NCI-H2029 treated with DMSO at 0.1 percent for 48 hours (cell line): ENCODE measurements around the gene ARID3A.
A peak's percentile ranks its signal among the peaks of the same experiment; 100 is the strongest.
"Not testable (repeated sequence)": the region's sequence is repeated elsewhere in the genome, so short reads cannot be mapped to it uniquely, and the experiment has no call there.

Source experiments
- DNase-seq: peaks from one replicate; lab custom pipeline; 2025; lab: John Stamatoyannopoulos, UW

The ARID3A gene, protein sequence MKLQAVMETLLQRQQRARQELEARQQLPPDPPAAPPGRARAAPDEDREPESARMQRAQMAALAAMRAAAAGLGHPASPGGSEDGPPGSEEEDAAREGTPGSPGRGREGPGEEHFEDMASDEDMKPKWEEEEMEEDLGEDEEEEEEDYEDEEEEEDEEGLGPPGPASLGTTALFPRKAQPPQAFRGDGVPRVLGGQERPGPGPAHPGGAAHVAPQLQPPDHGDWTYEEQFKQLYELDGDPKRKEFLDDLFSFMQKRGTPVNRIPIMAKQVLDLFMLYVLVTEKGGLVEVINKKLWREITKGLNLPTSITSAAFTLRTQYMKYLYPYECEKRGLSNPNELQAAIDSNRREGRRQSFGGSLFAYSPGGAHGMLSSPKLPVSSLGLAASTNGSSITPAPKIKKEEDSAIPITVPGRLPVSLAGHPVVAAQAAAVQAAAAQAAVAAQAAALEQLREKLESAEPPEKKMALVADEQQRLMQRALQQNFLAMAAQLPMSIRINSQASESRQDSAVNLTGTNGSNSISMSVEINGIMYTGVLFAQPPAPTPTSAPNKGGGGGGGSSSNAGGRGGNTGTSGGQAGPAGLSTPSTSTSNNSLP

DNA sequence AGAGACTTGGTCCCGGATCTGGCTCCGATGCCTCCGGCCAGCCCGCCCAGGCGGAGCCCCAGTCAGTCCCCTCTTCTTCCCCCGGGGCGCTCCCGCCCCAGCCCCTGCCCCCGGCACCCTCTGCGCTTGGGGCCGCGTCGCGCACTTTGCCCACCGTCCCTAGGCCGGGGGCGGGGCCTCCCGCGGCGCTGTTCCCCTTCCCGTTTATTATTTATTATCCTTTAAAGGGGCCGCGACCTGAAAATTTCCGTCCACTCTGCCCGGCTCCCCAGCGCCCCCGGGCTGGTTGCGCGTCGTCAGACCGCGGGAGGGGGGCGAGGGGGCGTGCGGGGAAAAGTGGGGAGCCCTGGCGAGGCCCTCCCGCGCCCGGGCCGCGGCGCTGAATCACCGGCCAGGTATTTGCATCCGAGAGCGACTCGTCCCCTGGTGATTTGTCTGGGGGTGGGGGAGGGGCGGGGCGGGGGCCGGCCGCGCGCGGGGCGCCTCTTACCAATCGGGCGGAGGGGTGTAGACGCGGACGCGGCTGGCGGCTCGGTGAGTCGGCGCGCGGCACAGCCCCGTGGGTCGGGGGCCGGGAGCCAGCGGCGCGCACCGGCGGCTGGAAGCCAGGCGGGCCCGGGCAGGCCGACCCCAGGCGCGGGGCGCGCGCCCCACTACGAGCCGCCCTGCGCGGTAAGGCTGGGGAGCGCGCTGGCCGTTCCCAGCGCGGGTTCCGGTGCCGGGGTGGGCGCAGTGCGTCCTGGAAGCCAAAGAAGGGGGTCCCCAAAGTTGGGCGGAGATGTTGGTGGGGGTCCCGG, at the start of gene ARID3A:
Gene ARID3A, plus strand, starts transcription at position 510 of the 797 bp plus-strand sequence. CDS start 3,494 bp downstream, outside the sequence.
- DNase-seq = peak; percentile 64

DNA sequence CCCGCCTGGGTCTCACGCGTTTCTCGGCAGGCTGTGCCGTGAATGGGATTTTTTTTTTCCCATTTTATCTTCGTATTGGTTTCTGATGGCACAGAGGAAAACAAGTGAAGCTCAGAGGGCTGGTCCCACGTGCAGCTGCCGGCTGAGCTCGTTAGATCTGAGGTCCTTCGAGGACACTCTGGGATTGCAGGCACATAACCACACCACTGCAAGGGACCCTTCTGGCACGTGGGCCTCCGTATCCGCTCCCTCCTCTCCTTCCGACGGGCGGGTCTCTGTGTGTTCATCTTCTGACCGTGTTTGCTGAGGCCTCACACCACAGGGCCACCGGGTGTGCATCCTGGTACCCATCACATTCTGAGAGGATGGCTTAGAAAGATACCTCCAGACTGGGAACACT, 49.7 kb upstream of the ARID3A start:
- DNase-seq = no peak

DNA sequence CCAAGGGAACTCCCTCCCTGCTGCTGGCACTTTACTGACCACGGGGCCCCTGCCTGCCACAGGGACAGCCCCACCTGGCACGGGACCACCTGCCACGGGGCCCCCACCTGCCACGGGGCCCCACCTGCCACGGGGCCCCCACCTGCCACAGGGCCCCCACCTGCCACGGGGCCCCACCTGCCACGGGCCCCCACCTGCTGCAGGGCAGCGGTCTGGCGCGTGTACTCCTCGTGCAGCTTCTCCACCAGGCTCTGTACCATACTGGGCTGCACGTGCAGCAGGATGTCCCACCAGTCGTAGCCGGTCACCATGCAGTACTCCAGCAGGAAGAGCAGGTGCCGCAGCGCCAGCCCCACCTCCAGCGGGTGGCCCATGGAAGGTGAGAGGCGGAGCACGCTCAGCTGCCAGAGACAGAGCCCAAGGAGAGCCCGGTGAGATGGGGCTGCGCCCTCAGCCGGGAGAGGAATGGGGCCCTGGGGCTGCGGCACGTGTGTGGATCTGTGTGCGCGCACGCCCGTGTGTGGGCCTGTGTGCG, 49.0 kb upstream of the ARID3A start:
- no peak for DNase-seq

DNA sequence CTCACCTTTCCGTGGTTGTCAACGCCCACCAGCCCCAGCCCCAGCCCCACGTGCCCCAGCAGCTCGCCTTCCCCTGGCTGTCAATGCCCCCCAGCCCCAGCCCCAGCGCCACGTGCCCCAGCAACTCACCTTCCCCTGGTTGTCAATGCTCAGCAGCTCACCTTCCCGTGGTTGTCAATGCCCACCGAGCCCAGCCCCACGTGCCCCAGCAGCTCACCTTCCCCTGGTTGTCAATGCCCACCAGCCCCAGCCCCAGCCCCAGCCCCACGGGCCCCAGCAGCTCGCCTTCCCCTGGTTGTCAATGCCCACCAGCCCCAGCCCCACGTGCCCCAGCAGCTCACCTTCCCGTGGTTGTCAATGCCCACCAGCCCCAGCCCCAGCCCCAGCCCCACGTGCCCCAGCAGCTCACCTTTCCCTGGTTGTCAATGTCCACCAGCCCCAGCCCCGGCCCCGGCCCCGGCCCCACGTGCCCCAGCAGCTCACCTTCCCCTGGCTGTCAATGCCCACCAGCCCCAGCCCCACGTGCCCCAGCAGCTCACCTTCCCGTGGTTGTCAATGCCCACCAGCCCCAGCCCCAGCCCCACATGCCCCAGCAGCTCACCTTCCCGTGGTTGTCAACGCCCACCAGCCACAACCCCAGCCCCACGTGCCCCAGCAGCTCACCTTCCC, 47.7 kb upstream of the ARID3A start:
- not testable (repeated sequence) for DNase-seq

DNA sequence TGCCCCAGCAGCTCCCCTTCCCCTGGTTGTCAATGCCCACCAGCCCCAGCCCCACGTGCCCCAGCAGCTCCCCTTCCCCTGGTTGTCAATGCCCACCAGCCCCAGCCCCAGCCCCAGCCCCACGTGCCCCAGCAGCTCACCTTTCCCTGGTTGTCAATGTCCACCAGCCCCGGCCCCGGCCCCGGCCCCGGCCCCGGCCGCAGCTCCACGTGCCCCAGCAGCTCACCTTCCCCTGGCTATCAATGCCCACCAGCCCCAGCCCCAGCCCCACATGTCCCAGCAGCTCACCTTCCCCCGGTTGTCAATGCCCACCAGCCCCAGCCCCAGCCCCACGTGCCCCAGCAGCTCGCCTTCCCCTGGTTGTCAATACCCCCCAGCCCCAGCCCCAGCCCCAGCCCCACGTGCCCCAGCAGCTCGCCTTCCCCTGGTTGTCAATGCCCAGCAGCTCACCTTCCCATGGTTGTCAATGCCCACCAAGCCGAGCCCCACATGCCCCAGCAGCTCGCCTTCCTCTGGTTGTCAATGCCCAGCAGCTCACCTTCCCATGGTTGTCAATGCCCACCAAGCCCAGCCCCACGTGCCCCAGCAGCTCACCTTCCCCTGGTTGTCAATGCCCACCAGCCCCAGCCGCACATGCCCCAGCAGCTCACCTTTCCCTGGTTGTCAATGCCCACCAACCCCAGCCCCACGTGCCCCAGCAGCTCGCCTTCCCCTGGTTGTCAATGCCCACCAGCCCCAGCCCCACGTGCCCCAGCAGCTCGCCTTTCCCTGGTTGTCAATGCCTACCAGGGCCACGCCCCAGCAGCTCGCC, 46.9 kb upstream of the ARID3A start:
- not testable (repeated sequence) for DNase-seq

DNA sequence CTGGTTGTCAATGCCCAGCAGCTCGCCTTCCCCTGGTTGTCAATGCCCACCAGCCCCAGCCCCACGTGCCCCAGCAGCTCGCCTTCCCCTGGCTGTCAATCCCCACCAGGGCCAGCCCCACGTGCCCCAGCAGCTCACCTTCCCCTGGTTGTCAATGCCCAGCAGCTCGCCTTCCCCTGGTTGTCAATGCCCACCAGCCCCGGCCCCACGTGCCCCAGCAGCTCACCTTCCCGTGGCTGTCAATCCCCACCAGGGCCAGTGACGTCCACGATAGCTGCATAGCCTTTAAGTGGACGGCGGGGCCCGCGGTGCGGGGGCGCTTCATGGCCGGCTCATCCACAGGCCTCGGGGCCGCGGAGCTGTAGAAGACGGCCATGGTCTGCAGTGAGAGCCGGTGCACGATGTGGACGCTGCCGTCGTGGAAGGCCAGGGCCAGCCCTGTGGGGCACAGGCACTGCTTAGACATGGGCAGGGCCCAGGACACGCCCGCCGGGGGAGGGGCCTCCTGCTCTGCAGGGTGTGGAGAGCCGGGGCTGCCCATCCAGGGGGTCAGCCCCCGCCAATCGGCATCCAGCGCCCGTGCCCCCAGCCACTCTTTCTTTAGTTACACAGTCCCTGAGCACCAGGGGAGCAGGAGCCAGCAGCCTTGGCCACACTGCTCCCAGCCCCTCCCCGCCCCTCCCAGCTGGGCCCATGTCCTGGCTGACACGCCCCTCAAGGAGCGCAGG, 46.0 kb upstream of the ARID3A start:
- no peak for DNase-seq

DNA sequence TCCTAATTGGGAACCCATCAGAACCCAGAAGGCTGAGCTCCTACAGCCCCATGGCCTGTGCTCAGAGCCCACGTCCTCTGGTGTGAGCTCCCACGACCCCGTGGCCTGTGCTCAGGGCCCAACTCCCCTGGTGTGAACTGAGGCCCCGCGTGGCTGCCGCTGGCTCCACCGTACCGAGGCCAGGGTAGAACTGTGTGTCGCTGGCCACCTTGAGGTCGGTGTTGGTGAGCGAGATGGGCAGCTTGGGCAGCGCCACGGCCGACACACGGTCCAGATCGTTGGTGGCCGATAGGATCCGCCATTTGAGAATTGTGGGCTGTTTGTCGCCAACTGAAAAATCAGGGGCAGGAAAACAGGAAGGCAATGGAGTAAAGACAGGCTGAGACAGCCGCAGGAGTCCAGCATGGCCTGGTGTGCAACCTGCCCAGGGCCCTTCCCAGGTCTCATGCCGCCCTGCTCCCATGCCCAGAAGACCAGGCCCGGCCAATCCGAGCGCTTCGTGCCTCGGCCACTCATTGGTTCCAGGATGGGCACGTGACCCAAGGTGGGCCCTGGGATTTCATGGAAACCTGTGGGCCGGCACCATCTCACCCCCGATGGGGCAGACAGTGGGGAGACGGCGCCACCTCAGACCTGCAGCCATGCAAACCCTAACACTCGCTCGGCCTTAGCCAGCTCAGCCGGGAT, 44.3 kb upstream of the ARID3A start:
- DNase-seq = no peak

DNA sequence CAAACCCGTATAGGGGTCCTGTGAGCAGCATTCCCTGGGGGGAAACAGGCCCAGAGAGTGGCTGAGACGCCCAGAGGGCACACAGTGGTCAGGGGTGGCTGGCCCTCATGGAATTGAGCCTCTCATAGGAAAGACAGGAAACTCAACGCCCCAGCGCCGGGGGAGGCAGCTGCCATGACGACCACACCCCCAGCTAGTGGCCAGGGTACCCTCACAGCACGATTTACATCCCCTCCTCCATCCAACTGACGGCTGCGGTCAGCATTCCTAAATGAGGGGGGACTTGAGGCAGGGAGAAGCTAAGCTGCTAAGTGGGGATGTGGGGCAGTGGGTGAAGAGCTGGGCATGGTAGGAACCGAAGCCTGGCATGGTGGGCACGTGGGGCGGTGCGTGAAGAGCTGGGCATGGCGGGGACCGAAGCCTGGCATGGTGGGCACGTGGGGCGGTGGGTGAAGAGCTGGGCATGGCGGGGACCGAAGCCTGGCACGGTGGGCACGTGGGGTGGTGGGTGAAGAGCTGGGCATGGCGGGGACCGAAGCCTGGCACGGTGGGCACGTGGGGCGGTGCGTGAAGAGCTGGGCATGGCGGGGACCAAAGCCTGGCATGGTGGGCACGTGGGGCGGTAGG, 42.9 kb upstream of the ARID3A start:
- DNase-seq = no peak

DNA sequence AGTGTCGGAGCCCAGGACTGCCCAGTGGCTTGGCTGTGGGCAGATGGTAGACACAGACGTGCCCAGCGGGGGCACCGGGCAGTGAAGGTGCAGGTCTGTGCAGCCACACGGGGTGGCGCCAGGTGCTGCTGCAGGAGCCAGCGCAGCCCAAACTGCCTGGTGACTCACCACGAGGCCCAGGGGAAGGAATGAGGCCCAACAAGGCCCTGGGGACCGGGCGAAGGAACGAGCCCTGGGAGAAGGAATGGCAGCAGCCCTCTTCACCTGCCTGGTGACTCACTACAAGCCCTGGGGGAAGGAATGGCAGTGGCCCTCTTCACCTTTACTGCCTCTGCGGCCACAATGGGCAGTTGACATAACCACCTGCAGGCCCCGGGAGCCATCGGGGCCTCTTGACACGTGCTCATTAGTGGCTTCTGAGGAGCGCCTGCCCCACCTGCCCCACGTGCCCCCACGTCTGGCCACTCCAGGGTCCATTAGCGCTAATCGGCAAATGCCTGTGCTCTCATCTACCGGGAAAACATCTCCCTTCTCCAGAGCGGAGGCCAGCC, 42.1 kb upstream of the ARID3A start:
- DNase-seq = no peak

DNA sequence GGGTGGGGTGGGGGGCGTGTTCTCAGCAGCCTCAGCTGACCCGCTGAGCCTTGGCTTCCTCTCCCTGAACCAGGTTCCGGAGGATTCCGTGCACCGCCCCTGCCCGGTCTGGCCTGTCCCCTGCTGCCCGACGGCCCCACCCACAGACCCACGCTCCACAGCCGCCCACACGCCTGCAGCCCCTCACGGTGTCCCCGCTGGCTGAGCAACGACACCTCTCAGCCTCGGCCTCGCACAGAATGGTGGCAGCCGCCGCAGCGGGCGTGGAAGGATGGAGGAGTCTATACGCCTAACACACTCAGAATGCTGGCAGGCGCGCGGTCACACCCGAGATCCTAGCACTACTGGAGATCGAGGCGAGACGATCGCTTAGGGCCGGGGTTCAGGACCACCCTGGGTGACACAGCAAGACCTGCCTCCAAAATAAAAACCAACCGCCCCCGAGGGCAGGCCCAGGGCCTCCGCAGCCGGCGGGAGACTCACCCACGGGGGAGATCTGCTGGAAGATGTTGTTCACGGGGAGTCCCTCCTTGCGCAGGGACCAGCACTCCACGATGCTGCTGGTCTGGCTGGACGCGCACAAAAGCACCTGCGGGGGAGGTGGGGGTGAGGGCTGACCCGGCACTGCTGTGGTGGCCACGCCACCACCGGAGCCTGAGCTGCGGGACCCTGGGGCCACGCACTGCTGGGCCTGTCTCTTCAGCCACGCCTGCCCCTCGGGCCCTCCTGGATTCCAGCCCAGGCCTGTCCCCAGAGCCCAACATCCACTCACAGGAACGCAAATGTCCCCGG, 41.2 kb upstream of the ARID3A start:
- no peak for DNase-seq

DNA sequence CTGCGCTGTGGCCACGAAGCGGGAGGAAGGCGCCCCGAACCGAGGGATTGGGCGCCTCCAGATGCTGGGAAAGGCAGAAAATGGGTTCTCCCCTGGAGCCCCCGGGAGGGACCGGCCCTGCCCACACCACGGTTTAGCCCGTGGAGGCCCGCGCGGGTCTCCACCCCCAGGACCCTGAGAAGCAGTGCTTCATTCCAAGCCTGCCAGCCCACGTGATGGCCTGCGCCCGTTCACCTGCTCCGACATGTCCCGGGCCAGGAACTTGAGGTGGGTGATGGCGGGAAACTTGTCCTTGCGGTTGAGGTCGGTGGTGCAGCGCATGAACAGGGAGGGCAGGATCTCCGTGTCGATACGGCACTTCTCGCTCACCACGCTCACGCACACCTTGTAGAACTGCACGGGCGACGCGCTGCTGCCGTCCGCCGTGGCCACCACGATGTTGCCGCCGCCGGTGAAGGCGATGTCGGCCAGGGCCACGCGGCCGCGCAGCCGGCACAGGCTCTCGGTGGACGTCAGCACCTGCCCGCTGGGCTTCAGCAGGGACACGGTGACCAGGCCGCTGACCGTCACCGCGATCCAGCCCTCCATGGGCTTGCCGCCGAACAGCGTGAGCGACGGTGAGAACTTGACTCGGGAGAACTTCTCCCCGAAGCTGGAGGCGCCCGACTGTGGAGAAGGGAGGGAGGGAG, 40.2 kb upstream of the ARID3A start:
- no peak for DNase-seq

DNA sequence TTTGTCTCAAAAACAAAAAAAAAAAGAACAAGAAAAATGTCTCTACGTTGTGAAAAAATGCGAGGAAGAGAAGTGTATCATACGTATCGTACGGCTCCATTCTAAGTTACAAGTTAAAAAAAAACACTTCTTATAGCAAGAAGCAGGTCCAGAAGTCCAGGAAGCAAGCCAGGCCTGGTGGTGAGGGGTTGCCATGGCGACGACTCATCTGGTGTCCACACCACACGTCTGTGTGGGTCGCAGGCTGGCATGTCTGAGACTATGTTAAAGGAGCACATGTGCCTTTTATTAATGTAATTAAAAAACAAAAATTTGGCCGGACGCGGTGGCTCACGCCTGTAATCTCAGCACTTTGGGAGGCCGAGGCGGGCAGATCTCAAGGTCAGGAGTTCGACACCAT, 38.8 kb upstream of the ARID3A start:
- no peak for DNase-seq

DNA sequence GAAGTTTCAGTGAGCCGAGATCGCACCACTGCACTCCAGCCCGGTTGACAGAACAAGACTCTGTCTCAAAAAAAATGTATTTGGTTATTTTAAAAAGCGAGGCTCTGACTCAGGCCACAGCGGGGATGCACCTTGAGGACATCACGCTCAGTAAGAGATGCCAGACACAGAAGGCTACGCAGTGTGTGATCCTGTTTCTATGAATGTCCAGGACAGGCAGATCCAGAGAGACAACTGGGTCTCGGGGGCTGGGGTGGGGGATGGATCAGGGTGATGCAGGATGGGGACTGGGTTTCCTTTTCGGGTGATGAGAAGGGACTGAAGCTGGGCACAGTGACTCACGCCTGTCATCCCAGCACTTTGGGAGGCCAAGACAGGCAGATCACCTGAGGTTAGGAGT, 38.2 kb upstream of the ARID3A start:
- DNase-seq = no peak

DNA sequence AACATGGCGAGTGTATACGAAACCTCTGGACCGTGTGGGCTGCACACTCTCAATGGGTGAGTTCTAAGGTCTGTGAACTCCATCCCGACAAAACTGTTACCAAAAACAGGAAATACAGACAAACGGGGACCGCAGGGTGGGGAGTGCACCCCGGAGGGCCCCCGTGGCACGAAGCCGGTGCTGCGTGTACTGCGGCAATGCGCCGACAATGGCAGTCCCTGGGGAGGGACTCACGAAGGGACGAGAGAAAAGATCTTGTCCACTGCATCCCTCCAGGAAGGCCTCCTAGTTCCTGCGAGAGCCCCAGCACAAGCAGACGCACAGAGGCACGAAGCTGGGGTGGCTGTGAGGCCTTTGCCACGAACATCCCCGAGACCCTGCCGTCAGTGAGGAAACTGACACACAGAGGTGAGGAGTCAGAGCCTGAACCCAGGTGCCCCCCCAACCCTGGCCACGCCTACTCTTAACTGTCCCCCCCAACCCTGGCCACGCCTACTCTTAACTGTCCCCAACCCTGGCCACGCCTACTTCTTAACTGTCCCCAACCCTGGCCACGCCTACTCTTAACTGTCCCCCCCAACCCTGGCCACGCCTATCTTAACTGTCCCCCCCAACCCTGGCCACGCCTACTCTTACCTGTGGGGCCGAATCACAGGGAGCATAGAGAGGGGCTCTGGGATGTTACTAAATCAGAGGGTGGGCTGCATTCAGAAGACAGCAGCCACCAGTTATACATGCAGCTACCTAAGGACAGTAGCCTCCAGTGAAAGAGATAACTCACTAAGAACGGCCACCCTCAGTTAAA, 37.1 kb upstream of the ARID3A start:
- no peak for DNase-seq

DNA sequence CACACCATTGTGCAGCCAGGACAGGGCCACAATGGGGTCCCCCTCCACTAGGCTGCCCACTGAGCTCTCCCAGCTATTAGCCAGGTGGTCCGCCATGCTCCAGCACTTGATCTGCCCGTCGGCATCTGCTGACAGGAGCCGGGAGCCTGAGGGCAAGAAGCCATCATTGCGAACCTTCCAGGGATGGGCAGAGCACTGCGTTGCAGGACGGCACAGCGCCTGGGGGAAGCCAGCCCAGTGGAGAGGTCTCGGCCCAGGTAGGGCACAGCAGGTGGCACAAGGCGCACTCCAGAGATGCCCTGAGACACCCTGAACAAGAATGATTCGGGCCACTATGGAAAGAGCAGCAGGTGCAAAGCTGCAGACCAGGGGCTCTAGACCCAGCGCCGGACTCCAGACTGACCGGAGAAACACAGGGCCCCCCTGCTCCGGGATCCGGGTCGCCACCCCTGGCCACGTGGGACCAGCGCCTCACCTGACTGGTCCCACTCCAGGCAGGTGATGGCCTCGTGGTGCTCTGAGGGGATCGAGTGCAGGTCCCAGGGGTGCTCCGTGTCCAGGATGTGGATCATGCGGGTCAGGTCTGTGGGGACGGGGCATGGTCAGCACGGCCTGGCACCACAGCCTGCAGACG, 36.1 kb upstream of the ARID3A start:
- DNase-seq = no peak

DNA sequence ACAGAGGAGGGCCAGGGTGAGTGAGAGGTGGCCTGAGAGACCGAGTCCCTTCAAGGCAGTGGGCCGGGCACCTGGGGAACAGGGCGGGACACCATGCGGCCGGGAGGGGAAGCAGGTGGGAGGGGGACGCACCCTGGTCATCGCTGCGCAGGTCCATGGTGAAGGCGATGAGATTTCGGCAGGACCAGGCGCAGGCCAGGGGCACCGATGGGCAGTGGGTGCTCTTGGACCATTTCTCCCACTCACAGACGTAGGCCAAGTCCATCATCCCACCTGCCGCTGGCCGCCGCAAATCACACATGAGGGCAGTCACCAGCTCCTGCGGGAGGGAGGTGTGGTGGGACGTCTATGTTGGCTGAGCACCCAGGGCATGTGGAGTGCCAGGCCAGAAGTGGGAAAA, 35.0 kb upstream of the ARID3A start:
- DNase-seq = no peak
